ENCODE results near the gene INPP1.

DNA sequence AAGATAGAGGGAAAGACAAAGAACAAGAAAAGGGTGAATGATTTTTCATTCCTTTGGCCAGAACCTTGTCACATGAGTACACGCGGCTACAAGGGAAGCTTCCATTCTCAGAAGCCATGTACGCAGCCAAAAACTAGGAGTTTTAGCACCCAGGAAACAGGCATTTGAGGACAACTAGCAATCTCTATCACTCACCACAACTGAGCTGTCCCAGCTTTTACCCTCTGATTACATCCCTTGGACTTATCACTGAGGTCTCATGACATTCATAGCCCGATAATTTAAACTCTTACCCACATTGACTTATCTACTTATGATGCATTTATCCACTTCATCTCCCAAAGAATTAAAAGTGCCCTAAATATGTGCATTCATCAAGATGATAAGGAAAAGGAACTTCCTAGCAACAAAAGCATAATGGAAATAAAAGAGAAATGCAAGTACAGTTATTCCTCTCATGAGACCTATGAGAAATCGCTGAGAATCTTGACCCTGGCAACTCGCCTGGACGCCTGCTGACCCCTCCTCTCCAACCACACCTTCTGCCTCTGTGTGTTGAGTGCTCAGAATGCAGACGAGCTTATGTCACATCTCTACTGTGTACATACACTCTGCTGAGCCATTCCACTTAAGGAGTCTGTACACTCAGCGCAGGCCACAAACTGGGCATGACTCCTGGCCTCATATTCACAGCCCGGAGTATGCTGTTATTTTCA, 36.0 kb downstream of the INPP1 start:
- TF ChIP-seq, protein P1, sequence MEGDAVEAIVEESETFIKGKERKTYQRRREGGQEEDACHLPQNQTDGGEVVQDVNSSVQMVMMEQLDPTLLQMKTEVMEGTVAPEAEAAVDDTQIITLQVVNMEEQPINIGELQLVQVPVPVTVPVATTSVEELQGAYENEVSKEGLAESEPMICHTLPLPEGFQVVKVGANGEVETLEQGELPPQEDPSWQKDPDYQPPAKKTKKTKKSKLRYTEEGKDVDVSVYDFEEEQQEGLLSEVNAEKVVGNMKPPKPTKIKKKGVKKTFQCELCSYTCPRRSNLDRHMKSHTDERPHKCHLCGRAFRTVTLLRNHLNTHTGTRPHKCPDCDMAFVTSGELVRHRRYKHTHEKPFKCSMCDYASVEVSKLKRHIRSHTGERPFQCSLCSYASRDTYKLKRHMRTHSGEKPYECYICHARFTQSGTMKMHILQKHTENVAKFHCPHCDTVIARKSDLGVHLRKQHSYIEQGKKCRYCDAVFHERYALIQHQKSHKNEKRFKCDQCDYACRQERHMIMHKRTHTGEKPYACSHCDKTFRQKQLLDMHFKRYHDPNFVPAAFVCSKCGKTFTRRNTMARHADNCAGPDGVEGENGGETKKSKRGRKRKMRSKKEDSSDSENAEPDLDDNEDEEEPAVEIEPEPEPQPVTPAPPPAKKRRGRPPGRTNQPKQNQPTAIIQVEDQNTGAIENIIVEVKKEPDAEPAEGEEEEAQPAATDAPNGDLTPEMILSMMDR (IDR thresholded peaks at IDR 0.05; ENCODE audit: insufficient read depth, low read depth, low read length), result no peak
- TF ChIP-seq EZH2 (IDR thresholded peaks at IDR 0.05; ENCODE audit: insufficient read depth, low read length), result no peak
